ENCODE measurements around the gene AMZ2.

The AMZ2 gene

DNA sequence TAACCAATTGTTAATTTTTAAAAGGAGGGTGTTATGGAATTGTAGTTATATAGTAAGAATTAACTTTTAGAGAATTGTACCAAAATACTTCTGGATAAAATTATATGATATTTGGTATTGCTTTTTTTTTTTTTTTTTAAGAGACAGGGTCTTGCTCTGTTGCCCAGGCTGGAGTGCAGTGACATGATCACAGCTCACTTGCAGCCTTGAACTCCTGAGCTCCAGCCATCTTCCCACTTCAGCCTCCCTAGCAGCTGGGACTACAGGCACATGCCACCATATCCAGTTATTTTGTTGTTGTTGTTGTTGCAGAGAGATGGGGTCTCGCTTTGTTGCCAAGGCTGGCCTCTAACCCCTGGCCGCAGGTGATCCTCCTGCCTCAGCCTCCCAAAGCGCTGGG, 52.0 kb downstream of the AMZ2 start:
- in situ Hi-C loops (cut with HindIII; ENCODE audit: low pct_ligation_motif_present, low pct_unique_long_range_greater_than_20kb, low sequenced_read_pairs), result no loop called here
- DNase-seq, result no peak

GRCh38 chr17:68301438-68301959, 53.7 kb downstream of the AMZ2 start:
- DNase-seq, result no peak

DNA sequence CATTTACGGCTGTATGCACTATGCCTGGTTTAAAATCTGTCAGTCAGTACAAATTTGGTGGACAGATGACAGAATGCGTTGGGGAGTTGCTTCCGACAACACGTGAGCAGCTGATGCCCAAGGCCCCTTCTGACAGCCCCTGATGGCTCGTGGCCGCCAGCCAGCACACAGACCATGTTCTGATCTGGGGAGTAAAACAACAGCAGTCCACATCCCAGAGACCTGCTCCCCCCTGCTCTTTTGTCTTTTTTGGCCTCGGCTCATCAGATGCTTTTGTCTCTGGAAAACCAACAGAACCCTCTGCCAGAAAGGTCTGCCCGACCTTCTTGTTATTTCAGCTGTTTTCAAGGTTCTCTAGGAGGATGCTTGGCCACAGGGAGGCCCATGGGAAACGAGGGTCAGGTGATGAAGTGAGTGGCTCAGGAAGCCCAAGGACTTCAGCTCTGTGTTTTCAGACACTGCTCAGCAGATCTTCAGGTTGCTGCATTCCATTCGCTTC, 54.3 kb downstream of the AMZ2 start:
- in situ Hi-C loops (cut with HindIII; ENCODE audit: low pct_ligation_motif_present, low pct_unique_long_range_greater_than_20kb, low sequenced_read_pairs), result no loop called here
- DNase-seq, result no peak

More at GRCh38 chr17:68301438-68301959, 53.7 kb downstream of the AMZ2 start:
- in situ Hi-C loops (cut with HindIII; ENCODE audit: low pct_ligation_motif_present, low pct_unique_long_range_greater_than_20kb, low sequenced_read_pairs), result no loop called here

DNA sequence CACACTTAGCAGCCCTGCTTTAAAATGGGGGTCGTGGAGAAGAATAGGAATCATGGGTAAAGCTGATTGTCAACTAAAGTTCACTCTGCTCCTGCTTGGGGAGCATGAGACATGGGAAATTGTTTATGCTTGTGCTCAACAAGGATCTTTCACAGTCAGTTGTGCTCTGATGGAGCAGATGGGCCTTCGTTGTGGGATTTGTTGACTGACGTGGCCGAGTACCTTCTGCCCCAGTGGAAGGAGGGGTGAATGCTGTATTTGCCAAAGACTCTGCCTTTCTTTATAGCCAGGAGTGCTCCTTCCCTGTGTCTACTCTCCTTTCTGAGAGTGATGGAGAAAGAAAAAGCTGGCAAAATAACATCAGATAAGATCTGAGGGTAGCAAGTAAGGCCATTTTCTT, 54.8 kb downstream of the AMZ2 start:
- no peak for DNase-seq
- in situ Hi-C loops (cut with HindIII; ENCODE audit: low pct_ligation_motif_present, low pct_unique_long_range_greater_than_20kb, low sequenced_read_pairs), result no loop called here

- no peak for DNase-seq
- in situ Hi-C loops (cut with HindIII; ENCODE audit: low pct_ligation_motif_present, low pct_unique_long_range_greater_than_20kb, low sequenced_read_pairs), result no loop called here
Measured at GRCh38 chr17:68304706-68305105, 56.9 kb downstream of the AMZ2 start.

DNA sequence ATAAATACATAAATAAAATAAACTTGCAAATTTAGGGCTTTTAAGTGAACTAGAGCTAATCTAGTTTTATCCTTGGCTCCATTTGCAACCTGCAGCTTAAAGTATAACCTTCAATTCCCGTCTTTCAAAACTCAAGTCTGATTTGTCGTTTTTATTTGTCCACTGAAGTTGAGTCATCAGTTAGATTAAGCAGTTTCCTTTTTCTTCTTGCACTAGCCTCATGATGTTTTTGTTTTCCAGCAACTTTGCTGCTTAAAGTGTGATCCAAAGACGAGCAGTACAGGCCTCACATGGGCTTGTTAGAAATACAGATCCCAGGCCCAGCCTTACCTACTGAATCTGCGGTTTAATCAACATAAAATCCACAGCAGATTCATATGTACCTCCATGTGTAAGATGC, 57.3 kb downstream of the AMZ2 start:
- in situ Hi-C loops (cut with HindIII; ENCODE audit: low pct_ligation_motif_present, low pct_unique_long_range_greater_than_20kb, low sequenced_read_pairs), result no loop called here
- DNase-seq, result no peak

All from ACHN (cell line).